GM18951 (cell line): ENCODE measurements around the gene VWA1.
"Not testable (repeated sequence)": the region's sequence is repeated elsewhere in the genome, so short reads cannot be mapped to it uniquely, and the experiment has no call there.

Experiments
- POLR2A ChIP-seq: IDR thresholded peaks from 4 replicates; pipeline ENCODE4 v1.6.1; 2011; ENCODE audit warnings: mild to moderate bottlenecking; ENCODE audit not compliant: insufficient read length, insufficient read depth; ENCODE audit errors: extremely low read depth
- in situ Hi-C: fragments of 300-500 bp; cut with MboI; formaldehyde crosslinking; loops from one replicate; pipeline ENCODE4 v1.12.0; 2022; ENCODE audit warnings: low sequenced_read_pairs, mixed read lengths, inconsistent platforms; ENCODE audit not compliant: unreplicated experiment

The VWA1 gene

GRCh38 chr1:1482856-1483255 is 47.4 kb downstream of the VWA1 start:
- no peak for TF ChIP-seq POLR2A
- in situ Hi-C loops = no loop called here

- TF ChIP-seq POLR2A = no peak
- in situ Hi-C loops = no loop called here
Observed at GRCh38 chr1:1483714-1484113, 48.2 kb downstream of the VWA1 start.

- in situ Hi-C loops = not testable (repeated sequence)
Observed at GRCh38 chr1:1484976-1485750, 49.7 kb downstream of the VWA1 start.

- in situ Hi-C loops = not testable (repeated sequence)
Observed at GRCh38 chr1:1485755-1486317, 50.3 kb downstream of the VWA1 start.

DNA sequence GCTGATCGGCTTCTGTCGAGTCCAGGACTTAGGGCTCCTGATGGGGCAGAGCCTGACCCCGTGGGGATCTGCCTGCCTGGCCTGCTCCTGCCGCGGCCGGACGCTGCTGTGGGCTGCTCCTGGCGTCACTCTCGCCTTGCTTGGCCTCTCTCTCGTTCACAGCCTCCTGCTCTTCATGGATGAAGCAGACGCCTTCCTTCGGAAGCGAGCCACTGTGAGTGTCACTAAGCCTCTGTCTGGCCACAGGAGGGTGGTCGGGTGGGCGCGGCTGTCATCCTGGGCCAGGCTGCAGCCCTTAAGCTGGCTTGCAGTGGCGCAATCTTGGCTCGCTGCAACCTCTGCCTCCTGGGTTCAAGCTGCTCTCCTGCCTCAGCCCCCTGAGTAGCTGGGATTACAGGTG is 52.2 kb downstream of the VWA1 start:
- in situ Hi-C loops = no loop called here
- TF ChIP-seq POLR2A = no peak

DNA sequence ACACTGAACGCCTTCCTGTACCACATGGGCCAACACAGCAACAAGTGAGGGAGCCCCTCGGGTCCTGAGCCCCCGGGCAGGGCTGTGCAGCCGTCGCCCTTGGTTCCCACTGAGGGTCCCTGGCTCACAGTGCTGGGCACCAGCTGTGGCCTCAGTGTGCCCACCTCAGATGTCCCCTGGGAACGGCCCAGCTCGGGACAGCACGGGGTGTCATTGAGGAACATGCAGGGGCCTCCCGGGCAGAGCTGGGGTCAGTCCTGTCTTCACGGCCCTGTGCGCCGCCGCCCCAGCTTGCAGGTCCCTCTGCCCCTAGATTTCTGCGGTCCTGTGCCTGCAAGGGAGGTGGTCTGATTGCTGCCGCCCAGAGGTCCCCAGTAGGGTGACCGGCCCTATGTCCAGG is 53.7 kb downstream of the VWA1 start:
- TF ChIP-seq POLR2A = no peak

GRCh38 chr1:1489861-1490260 is 54.4 kb downstream of the VWA1 start:
- in situ Hi-C loops = no loop called here
- no peak for TF ChIP-seq POLR2A

More for the DNA sequence above, 53.7 kb downstream of the VWA1 start:
- in situ Hi-C loops = no loop called here

GRCh38 chr1:1490633-1491230 is 55.2 kb downstream of the VWA1 start:
- no peak for TF ChIP-seq POLR2A
- in situ Hi-C loops = no loop called here

DNA sequence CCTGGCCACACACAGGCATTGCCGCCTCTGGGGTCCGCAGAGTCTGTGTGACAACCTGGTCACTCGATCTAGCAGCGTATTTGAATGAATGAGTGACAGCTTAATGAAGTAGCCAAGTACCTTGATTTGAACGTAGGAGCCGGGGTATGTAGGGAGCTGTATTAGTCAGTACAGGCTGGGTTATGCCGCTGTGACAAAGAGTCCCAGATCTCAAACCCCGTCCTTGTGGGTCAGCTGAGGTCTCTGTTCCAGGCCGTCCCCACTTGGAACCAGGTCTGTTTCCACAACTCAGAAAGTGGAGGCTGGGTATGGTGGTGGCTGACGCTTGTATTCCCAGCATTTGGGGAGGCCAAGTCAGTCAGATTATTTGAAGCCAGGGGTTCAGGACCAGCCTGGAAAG is 56.1 kb downstream of the VWA1 start:
- no peak for TF ChIP-seq POLR2A
- in situ Hi-C loops = no loop called here
